GM15510 (cell line): ENCODE measurements around the gene FLT3LG.
A peak's percentile ranks its signal among the peaks of the same experiment; 100 is the strongest.

ENCODE experiments used
- POLR2A ChIP-seq: IDR thresholded peaks from 3 replicates; pipeline ENCODE4 v1.6.1; 2011; ENCODE audit warnings: borderline replicate concordance; ENCODE audit not compliant: insufficient read length; ENCODE audit errors: extremely low read depth

FLT3LG gene

GRCh38 chr19:49468746-49469447 lies 5.1 kb upstream of the FLT3LG start:
- TF ChIP-seq POLR2A: no peak

- peak; percentile 25 for TF ChIP-seq POLR2A
These were observed 4.0 kb upstream of the FLT3LG start for GRCh38 chr19:49469828-49470614.

DNA sequence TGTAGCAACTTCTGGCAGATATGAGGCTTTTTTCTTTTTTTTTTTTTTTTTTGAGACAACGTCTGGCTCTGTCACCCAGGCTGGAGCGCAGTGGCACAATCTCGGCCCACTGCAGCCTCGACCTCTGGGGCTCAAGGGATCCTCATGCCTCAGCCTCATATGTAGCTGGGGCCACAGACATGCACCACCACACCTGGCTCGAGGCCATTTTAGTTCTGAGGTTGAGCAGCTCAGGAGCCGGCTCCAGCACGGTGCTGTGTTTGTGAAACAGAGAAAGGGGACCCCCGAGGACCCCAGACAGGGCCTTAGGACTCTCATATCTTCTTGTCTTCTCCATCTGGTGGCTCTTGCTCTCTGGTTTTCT lies 3.4 kb upstream of the FLT3LG start:
- no peak for TF ChIP-seq POLR2A

DNA sequence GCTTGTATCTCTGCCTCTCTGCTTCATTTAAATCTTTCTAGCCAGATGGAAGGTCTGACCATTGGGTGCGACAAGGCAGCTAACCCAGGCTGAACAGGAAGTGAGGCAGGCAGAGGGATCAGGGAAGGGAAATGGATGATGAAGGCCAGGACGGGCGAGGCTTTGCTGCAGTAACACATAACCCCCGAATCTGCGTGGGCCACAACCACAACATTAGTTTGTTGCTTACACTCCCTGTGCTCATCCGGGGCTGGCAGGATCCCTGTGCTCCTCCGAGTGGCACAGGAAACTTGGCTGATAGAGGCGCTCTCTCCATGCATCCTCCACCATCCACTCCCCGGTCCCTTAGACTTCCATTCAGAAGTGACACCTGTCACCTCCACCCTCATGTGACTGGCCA lies 1.1 kb upstream of the FLT3LG start:
- TF ChIP-seq POLR2A: no peak

- TF ChIP-seq POLR2A: no peak
These were observed 518 bp downstream of the FLT3LG start for GRCh38 chr19:49474542-49474924.

GRCh38 chr19:49475191-49475917 lies 1.3 kb downstream of the FLT3LG start:
- no peak for TF ChIP-seq POLR2A

GRCh38 chr19:49475995-49476880 lies 2.2 kb downstream of the FLT3LG start:
- TF ChIP-seq POLR2A: no peak

DNA sequence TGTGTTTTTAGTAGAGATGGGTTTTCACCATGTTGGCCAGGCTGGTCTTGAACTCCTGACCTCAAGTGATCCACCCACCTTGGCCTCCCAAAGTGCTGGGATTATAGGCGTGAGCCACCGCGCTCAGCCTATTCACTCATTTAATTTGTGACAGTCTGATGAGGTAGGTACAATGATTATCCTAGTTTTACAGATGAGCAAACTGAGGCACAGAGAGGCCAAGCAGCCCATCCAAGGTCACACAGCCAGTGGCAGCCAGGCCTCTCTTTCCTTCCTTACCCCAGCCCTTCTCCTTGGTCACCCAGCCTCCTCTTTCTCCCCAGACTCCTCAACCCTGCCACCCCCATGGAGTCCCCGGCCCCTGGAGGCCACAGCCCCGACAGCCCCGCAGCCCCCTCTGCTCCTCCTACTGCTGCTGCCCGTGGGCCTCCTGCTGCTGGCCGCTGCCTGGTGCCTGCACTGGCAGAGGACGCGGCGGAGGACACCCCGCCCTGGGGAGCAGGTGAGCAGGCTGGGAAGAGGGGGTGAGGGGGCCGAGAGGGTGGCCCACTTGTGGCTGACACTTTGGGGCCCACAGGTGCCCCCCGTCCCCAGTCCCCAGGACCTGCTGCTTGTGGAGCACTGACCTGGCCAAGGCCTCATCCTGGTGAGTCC lies 6.1 kb downstream of the FLT3LG start:
- TF ChIP-seq POLR2A: no peak

DNA sequence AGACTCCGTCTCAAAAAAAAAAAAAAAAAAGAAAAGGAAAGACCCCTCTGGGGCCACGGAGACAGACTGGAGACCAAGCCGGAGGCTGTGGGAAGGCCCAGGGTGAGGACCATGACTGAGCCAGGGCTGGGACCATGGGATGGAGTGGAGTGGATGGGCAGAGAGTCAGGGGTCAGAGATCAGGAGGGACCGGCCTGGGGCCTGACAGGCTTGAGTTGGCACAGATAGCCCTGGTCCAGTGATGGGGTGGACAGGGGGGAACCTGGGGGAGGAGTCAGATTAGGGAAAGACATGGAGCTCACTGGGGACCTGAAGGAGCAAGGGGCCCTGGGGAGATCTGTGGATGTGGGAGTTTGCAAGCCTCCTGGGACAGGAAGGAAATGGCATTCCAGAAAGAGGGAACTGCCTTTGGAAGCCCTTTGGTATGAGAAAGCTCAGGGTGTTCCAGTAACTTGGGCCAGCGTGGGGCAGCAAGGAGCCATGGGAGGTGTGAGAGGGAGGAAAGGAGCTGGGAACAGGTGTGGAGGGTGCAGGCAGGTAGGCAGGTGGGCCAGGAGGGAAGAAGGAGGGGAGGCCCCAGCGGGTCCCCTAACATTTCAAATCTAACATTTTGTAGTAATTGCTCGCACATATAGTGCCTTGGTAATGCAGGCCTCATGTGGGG lies 7.1 kb downstream of the FLT3LG start:
- no peak for TF ChIP-seq POLR2A

DNA sequence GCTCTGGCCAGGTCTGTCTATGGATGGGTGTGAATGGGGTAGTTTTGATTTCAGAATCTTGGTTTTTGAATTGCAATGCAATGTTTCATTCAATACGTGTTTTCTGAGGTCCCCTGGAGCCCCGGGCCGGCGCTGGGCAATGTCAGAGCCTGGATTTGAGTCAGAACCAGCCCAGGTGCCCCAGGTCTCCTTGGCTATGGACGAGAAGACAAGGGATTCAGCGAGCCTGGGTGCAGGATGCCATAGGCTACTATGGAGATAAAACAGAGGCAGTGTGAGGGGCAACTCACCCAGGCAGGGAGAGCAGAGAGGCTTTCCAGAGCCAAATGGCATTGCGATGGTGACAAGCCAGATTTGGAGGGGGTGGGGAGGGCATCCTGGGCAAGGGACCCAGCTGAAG lies 12.2 kb downstream of the FLT3LG start:
- no peak for TF ChIP-seq POLR2A

GRCh38 chr19:49486710-49487276 lies 12.8 kb downstream of the FLT3LG start:
- no peak for TF ChIP-seq POLR2A

GRCh38 chr19:49487277-49488045 lies 13.4 kb downstream of the FLT3LG start, which contains the start of gene RPL13A:
TSS of gene RPL13A (plus strand) at chr19:49487608. CDS start at chr19:49487630, 22 bp downstream.
- peak; percentile 99 for TF ChIP-seq POLR2A

DNA sequence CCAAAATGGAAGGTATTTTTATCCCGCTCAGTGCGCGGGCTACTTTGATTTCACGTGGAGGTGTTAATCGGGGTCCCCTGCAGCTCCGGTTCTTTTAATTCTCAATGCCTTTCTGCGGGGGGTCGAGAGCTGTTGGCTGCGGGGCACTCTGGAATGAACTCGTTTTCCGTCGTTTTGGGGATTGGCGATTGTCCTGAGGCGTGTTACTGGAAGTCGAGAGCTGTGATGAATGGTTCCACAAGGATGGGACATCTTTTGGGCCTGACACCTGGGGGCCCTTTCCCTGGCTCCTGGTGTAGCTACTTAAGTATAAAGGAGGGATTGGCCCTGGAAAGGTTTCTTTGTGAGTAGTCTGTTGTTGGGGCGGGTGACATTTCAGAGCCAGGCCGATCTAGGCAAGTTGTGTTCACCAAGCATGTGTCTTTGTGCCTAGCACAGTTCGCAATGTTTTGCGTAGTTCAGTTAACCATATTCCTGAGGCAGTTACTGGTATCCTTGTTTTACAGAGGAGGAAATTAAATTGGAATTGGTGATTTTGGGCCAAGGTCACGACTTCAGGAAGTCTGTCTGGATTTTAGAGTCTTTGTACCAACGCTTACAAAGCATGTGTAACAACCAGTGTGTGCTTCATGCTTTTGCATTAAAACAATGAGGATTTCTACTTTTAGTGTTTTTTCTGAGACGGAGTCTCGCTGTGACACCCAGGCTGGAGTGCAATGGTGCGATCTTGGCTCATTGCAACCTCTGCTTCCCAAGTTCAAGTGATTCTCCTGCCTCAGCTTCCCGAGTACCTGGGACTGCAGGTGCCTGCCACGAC lies 14.2 kb downstream of the FLT3LG start:
- TF ChIP-seq POLR2A: no peak
